GM23338 (cell line): ENCODE data around the gene PHACTR2.
"Not testable (repeated sequence)": the region's sequence is repeated elsewhere in the genome, so short reads cannot be mapped to it uniquely, and the experiment has no call there.

Experiments
- CREB1 ChIP-seq: fragments of 250-450 bp; sonication (Bioruptor Pico); IDR thresholded peaks from 2 replicates; pipeline ENCODE4 v1.5.0; 2020; ENCODE audit warnings: low read depth, mild to moderate bottlenecking, moderate library complexity
- CTCF ChIP-seq, 2 experiments: fragments of 200-600 bp in 1 of 2; sonication (generic) in 1 of 2; conservative IDR thresholded peaks; 2 replicates each; pipeline versions ENCODE4 v1.5.1 to v1.6.1; 2016 to 2017; ENCODE audit warnings: antibody characterized with exemption in 2 of 2, low read depth in 2 of 2, mild to moderate bottlenecking in 2 of 2, moderate library complexity in 1 of 2
- EZH2 ChIP-seq: fragments of 200-600 bp; sonication (generic); IDR thresholded peaks from one replicate; pipeline ENCODE4 v1.8.0; 2017; ENCODE audit warnings: antibody characterized with exemption, mild to moderate bottlenecking, low read depth; ENCODE audit not compliant: unreplicated experiment
- EZH2phosphoT487 ChIP-seq: fragments of 200-600 bp; sonication (generic); IDR thresholded peaks from one replicate; pipeline ENCODE4 v1.8.1; 2018; ENCODE audit warnings: antibody characterized with exemption; ENCODE audit not compliant: unreplicated experiment
- JUNB ChIP-seq: IDR thresholded peaks from one replicate; pipeline ENCODE4 v1.6.1; 2016; ENCODE audit warnings: antibody characterized with exemption; ENCODE audit not compliant: unreplicated experiment
- POLR2AphosphoS5 ChIP-seq: IDR thresholded peaks from 2 replicates; pipeline ENCODE4 v1.6.1; 2016; ENCODE audit warnings: antibody characterized with exemption, low read depth
- REST ChIP-seq: IDR thresholded peaks from one replicate; pipeline ENCODE4 v1.6.1; 2018; ENCODE audit warnings: antibody characterized with exemption; ENCODE audit not compliant: unreplicated experiment

- TF ChIP-seq CTCF (conservative IDR thresholded peaks at IDR 0.05; ENCODE audit: low read depth in 2 of 2); JUNB; POLR2AphosphoS5; EZH2; REST; CREB1 (CRISPR knock-in tag); EZH2phosphoT487: not testable (repeated sequence)
Observed at GRCh38 chr6:143855057-143855456, 177.3 kb downstream of the PHACTR2 start.
